Ectodermal cell (in vitro differentiated cells): Measurements from ENCODE around the gene SIT1.
"Not testable (repeated sequence)": the region's sequence is repeated elsewhere in the genome, so short reads cannot be mapped to it uniquely, and the experiment has no call there.

ENCODE experiments used
- H3K27ac ChIP-seq: 2 replicates; pipeline ENCODE4 v1.7.0; 2013; ENCODE audit warnings: mild to moderate bottlenecking, low read depth, low read length; ENCODE audit not compliant: insufficient read depth, poor library complexity, severe bottlenecking
- H3K27me3 ChIP-seq: 2 replicates; pipeline ENCODE4 v1.7.0; 2013; ENCODE audit warnings: mild to moderate bottlenecking, low read length; ENCODE audit not compliant: insufficient read depth, control insufficient read depth, poor library complexity, severe bottlenecking
- H3K36me3 ChIP-seq: one replicate; pipeline ENCODE4 v1.7.0; 2013; ENCODE audit warnings: low read length; ENCODE audit not compliant: control insufficient read depth, insufficient read depth
- H3K4me1 ChIP-seq: one replicate; pipeline ENCODE4 v1.7.0; 2013; ENCODE audit warnings: low read length; ENCODE audit not compliant: control insufficient read depth, insufficient read depth
- H3K4me3 ChIP-seq: 2 replicates; pipeline ENCODE4 v1.7.0; 2013; ENCODE audit warnings: low read depth, low read length, control low read depth; ENCODE audit not compliant: insufficient read depth
- H3K9me3 ChIP-seq: 2 replicates; pipeline ENCODE4 v1.7.0; 2013; ENCODE audit warnings: mild to moderate bottlenecking, low read length, moderate library complexity; ENCODE audit not compliant: control insufficient read depth
- WGBS, 2 experiments: methylation state at CpG; one replicate each; pipeline ENCODE4 v1.1.7; 2013; ENCODE audit warnings: missing lambda C conversion rate in 2 of 2; 5-methylcytosine and 5-hydroxymethylcytosine counted together

Gene SIT1

DNA sequence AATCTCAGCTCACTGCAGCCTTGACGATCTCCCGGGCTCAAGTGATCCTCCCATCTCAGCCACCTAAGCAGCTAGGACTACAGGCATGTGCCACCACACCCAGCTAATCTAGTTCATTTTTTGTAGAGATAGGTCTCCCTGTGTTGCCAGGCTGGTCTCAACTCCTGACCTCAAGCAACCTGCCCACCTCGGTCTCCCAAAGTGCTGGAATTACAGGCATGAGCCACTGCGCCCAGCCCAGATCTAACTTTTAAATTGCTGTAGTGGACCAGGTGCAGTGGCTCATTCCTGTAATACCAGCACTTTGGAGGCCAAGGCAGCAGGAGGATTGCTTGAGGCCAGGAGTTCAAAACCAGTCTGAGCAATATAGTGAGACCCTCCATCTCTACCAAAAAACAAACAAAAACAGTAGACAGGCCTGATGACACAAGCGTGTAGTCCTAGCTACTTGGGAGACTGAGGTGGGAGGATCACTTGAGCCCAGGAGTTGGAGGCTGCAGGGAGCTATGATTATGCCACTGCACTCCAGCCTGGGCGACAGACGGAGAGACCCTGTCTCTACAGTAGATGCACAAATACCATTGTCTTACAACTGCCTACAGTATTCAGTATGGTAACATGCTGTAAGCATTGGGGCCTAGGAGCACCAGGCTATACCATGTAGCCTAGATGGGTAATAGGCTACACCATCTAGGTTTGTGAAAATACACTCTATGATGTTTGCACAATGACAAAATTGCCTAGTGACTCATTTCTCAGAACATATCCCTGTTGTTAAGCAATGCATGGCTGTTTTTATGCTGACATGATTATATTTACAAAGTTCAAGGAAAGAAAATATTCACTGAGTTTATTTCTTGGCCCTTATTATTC is 1.5 kb upstream of the SIT1 start:
- no peak overlapping the region for H3K27ac ChIP-seq

DNA sequence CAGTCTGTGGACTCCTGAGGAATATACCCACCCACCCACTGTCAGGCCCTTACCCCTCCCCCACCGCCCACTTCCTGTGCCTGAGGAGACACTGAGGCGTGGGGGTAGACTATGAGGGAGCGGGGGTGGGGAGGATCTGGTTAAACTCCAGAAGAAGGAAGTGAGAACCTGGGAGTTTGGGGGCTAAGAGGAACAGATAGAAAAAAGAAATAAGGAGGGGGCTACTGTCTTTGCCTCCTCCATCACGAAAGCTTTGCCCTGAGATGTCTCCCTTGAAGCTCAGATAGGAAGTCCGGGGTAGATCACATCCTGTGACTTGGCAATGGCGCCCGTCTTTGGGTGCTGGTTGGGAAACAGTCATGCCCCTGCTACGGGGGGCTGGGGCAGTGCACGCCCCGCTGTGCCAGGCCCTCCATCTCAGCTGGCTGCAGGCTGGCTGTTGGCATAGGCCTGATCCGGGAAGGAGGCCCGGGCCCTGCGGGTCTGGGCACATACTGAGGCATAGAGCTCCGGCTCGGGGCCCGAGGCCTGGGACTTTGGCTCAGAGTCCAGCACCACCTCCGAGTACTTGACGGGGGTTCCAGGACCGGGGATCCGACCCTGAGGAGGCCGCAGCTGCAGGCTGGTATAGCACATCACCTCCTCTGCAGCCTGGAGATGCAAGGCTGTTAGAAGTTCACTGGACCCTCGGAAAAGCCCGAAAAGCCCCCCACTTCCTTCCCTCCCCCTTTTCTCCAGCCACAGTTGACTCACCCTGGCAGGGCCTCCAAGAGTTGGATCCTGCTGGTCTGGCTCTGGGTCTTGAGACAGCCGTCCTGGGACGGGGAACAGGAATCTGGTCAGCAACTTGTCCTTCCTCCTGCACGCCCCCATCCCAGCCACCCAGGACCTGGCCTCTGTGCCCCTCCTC is 1.0 kb downstream of the SIT1 start:
- Histone ChIP-seq H3K27me3 (peaks cover 12% of the 10 kb centered on the region), H3K4me3 (no peak overlapping the region), H3K27ac (no peak overlapping the region), H3K9me3 (no peaks in the 10 kb centered on the region), H3K4me1 (peaks cover 13% of the 10 kb centered on the region), H3K36me3 (no peaks in the 10 kb centered on the region)
- WGBS, 2 experiments, result 93 to 94% methylated on average over 26 of the region's 26 CpGs

More for the DNA sequence above, 1.5 kb upstream of the SIT1 start:
- Histone ChIP-seq H3K27me3 (peaks cover 15% of the 10 kb centered on the region), H3K9me3 (no peaks in the 10 kb centered on the region), H3K4me3 (no peak overlapping the region), H3K4me1 (peaks cover 13% of the 10 kb centered on the region), H3K36me3 (no peaks in the 10 kb centered on the region)
- WGBS, 2 experiments, result 89 to 90% methylated on average over 7 of the region's 7 CpGs

DNA sequence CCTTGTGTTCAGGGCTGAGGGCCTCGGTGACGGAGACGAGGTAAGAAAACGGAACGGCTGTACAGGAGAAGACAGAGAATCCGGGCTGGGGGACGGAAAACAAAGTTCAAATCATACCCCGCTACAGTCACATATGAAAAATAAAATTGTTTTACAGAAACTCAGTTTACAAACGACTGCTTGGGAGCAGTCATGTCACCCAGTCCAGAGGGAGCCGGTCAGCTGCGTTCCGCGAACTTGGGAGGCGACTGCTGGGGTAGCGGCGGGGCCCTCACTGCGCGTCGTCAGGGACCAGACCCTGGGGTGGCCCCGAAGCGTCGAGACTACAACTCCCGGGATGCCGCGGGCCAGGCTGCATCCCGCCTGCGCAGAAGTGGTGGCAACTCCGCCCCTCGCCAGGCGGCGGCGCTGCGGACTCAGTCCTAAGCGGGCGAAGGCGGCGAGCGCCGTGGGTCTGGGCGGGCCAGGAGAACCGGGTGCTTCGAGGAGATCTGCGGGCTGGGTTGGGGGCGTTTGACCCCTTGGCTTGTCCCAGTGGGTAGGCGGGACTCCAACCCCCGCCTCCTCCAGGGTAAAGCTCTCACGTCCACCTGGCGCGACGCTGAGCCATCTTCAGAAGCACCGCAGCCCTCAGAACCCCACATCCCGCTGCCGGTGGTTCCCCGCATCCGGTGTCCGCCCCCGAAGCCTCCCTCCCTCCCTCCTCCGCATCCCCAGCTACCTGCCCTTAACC is 4.0 kb downstream of the SIT1 start:
- H3K4me3 ChIP-seq, result peak overlapping the region; percentile 71
- no peak overlapping the region for H3K27ac ChIP-seq
- peaks cover 12% of the 10 kb centered on the region for H3K27me3 ChIP-seq
- H3K9me3 ChIP-seq, result no peaks in the 10 kb centered on the region
- 1% methylated on average over 58 of the region's 58 CpGs for WGBS, 2 experiments
- no peaks in the 10 kb centered on the region for H3K36me3 ChIP-seq
- H3K4me1 ChIP-seq, result peaks cover 13% of the 10 kb centered on the region

DNA sequence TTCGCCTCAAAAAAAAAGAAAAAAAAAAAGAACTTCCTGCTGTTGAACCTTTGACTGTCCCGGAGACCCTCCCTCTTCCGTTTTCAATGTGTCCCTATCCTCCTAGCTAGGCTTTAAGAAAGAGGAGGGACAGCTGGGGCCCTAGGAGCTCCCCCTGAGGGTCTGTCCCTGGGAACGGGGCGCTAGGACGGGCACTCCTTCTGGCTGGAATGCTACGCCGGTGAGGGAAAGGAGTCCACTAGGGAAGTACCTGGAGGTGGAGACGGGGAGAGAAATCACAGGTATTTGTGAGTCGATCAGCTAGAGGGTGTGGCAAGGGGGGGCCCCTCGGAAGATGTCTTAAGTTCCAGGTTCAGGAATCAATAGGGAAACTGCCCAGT is 4.6 kb downstream of the SIT1 start:
- 2% methylated on average over 11 of the region's 11 CpGs for WGBS, 2 experiments
- Histone ChIP-seq H3K27ac (no peak overlapping the region), H3K36me3 (no peaks in the 10 kb centered on the region), H3K4me1 (peaks cover 13% of the 10 kb centered on the region), H3K4me3 (peak overlapping the region; percentile 71), H3K9me3 (no peaks in the 10 kb centered on the region), H3K27me3 (peaks cover 12% of the 10 kb centered on the region)

DNA sequence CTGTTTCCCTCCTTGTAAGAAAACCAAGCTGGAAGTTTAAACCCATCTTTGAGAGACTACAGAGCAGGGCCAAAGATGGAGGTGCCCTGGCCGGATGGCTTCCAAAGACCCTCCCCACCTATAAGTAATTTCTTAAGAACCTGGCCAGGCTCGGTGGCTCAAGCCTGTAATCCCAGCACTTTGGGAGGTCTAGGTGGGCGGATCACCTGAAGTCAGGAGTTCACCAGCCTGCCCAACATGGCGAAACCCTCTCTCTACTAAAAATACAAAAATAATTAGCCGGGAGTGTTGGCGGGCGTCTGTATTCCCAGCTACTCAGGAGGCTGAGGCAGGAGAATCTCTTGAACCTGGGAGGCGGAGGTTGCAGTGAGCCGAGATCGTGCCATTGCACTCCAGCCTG is 5.0 kb downstream of the SIT1 start:
- 49 to 52% methylated on average over 10 of the region's 10 CpGs for whole genome bisulfite sequencing, 2 experiments
- Histone ChIP-seq H3K4me3 (peak overlapping the region; percentile 71), H3K4me1 (peaks cover 11% of the 10 kb centered on the region), H3K27me3 (peaks cover 12% of the 10 kb centered on the region)
- H3K36me3 ChIP-seq, H3K9me3 ChIP-seq, H3K27ac ChIP-seq: not testable (repeated sequence)

DNA sequence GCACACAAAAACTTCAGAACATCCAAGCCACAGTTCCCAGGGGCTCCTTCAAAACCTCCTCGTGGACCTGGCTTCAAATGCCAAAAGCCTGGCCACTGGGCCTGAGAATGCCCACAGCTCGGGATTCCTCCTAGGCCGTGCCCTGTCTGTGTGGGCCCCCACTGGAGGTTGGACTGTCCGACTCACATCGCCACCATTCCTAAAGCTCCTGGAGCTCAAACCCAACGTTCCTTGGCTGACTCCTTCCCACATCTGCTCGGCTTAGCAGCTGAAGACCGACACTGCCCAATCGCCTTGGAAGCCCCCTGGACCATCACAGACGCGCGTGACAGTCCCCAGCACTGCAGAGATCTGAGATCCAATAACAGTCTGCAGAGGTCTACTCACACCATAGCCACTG is 7.7 kb downstream of the SIT1 start:
- Histone ChIP-seq H3K4me3 (no peak overlapping the region), H3K36me3 (no peaks in the 10 kb centered on the region), H3K4me1 (peaks cover 7% of the 10 kb centered on the region), H3K27me3 (peaks cover 12% of the 10 kb centered on the region), H3K9me3 (no peaks in the 10 kb centered on the region), H3K27ac (no peak overlapping the region)
- WGBS, 2 experiments, result 94 to 98% methylated on average over 12 of the region's 12 CpGs

DNA sequence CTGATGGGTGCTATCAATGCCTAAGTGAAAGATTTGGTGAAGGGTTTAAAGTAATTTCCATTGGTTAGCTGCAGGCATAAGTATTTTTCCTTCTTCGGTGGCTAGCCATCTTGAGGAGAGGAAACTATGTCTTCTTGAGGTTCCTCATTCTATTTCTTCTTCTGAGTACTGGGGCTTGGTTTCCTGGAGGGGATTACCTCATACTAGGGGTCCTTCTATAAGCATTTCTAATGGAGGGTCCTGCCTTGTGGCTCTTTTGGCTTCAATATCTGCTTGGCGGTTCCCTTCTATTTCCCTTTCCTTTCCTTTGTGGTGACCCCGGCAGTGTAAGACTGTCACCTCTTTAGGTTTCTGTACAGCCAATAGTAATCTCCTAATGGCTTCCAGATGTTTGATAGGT is 9.3 kb downstream of the SIT1 start:
- not testable (repeated sequence) for H3K4me3 ChIP-seq, H3K27me3 ChIP-seq, H3K9me3 ChIP-seq, H3K36me3 ChIP-seq, H3K4me1 ChIP-seq, H3K27ac ChIP-seq
- WGBS, 2 experiments, result 91 to 94% methylated on average over 3 of the region's 3 CpGs

DNA sequence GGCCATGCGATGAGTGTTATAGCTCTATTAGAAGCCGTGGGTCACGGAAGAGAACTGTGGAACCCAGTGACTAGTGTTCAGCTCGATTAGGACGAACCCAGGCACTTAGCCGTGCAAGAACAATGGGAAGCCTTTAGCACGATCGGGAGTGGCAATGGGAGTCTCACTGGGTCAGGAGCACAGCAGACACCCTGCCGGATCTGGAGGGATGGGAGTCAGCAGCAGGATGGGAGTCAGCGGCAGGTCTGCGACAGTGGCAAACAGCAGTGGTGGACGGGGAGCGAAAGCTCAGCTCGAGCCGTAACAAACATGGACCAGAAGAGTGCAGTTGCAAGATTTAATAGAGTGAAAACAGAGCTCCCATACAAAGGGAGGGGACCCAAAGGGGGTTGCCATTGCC is 10.3 kb downstream of the SIT1 start:
- H3K9me3 ChIP-seq, H3K27ac ChIP-seq, H3K27me3 ChIP-seq, H3K36me3 ChIP-seq, H3K4me1 ChIP-seq, H3K4me3 ChIP-seq: not testable (repeated sequence)
- WGBS, 2 experiments, result 94% methylated on average over 15 of the region's 15 CpGs

DNA sequence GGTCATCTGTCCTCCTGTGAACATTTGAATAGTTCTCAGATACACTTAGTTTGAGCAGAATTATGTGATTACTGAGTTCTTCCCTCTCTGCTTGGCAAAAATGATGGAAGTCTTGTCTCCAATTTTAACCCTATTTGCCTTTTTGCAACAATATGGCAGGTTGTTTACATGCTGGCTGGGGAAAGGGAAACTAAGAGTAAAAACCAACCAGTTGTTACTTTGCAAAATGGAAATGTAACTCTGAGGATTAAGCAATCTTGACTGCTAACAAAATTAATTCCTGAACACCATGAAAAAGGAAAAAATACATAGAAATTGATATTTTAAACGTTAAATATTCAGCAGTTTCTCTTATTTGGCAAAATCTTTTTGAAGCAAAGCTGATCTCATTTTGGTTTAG is 11.1 kb downstream of the SIT1 start:
- no peaks in the 10 kb centered on the region for H3K36me3 ChIP-seq
- H3K9me3 ChIP-seq, result no peaks in the 10 kb centered on the region
- no peak overlapping the region for H3K27ac ChIP-seq
- no peaks in the 10 kb centered on the region for H3K4me1 ChIP-seq
- H3K4me3 ChIP-seq, result no peak overlapping the region
- WGBS, 2 experiments, result 60% methylated on average over 1 of the region's 1 CpG; no CpG with 5 or more reads in 1 of the 2 experiments
- H3K27me3 ChIP-seq, result no peaks in the 10 kb centered on the region

DNA sequence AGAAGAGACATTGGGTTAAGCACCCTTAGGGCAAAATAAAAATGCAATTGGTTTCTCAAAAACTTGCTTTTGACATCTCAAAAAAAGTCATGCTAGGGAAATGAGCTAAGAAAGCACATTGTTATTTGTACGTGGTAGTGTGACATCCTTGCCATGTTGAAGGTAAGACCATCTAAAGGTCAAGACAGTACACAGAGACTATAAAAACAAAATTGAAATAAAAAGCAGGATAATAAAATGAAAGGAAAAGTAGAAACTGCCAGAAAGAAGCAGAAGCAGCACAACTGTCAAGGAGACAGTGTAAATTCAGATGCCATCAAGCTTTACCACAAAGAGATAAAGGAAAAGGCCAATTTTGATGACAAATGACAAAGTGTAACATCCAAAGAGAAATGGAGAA is 11.5 kb downstream of the SIT1 start:
- H3K27me3 ChIP-seq, H3K4me1 ChIP-seq, H3K27ac ChIP-seq, H3K4me3 ChIP-seq, H3K9me3 ChIP-seq, H3K36me3 ChIP-seq: not testable (repeated sequence)
- 100% methylated on average over 1 of the region's 1 CpG for WGBS, 2 experiments
